Kidney glomerular epithelial cell (primary cell): ENCODE results near the gene TFDP1.
"Not testable (repeated sequence)": the region's sequence is repeated elsewhere in the genome, so short reads cannot be mapped to it uniquely, and the experiment has no call there.

Experiments
- DNase-seq: peaks from one replicate; lab custom pipeline; 2025; lab: John Stamatoyannopoulos, UW

The TFDP1 gene

GRCh38 chr13:113618455-113618854 is 33.9 kb downstream of the TFDP1 start:
- no peak for DNase-seq

- no peak for DNase-seq
Observed at GRCh38 chr13:113620036-113620796, 35.7 kb downstream of the TFDP1 start.

- DNase-seq: no peak
Observed at GRCh38 chr13:113621046-113621445, 36.5 kb downstream of the TFDP1 start.

DNA sequence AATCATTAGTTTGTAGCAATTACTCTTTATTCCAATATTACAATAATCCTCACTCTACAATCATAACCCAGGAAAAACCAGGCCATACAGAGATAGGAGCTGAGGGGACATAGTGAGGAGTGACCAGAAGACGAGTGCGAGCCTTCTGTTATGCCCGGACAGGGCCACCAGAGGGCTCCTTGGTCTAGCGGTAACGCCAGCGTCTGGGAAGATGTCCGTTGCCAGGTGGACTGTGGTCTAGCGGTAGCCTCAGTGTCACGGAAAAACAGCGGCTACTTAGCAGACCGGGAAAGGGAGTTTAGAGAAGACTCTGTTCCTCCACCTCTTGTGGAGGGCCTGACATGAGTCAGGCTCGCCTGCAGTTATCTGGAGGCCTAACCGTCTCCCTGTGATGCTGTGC is 36.9 kb downstream of the TFDP1 start:
- DNase-seq: not testable (repeated sequence)

- not testable (repeated sequence) for DNase-seq
Observed at GRCh38 chr13:113621986-113622550, 37.5 kb downstream of the TFDP1 start.

- no peak for DNase-seq
Observed at GRCh38 chr13:113622791-113623490, 38.4 kb downstream of the TFDP1 start.

DNA sequence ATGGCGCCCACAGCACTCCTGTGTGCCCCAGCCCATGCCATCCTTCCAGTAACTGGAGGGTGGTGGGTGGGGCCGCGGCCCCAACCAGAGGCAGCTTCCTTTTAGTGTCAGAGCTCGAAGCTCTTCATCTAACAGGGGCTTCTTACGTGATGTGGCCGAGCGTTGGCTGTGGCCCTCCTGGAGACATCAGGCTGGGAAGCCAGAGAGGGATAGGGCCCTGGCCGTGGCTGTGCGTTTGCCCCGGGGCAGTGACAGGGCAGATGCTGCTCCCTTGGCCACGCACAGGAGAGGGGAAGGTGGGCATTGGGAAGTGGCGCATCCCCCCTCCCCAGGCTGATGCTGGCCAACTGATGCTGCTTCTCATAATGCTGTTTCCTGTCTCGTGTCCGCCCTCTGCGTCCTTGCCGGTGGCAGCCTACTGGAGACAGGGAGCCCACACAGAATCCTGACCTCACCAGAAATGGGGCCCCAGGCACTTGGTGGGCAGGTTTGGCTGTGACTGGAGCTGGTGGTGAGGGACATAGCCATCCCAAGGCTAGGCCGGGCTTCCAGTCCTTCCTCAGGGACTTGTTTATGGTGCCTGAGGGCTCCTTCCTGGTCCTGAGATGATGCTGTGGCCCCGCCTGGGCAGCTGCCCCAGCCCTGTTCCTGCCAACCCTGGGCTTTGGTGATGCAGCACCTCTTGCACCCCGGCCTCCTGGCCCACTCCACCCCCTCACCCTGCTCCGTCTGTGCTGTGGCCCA is 39.1 kb downstream of the TFDP1 start:
- DNase-seq: no peak

- no peak for DNase-seq
Observed at GRCh38 chr13:113624235-113624587, 39.7 kb downstream of the TFDP1 start.

DNA sequence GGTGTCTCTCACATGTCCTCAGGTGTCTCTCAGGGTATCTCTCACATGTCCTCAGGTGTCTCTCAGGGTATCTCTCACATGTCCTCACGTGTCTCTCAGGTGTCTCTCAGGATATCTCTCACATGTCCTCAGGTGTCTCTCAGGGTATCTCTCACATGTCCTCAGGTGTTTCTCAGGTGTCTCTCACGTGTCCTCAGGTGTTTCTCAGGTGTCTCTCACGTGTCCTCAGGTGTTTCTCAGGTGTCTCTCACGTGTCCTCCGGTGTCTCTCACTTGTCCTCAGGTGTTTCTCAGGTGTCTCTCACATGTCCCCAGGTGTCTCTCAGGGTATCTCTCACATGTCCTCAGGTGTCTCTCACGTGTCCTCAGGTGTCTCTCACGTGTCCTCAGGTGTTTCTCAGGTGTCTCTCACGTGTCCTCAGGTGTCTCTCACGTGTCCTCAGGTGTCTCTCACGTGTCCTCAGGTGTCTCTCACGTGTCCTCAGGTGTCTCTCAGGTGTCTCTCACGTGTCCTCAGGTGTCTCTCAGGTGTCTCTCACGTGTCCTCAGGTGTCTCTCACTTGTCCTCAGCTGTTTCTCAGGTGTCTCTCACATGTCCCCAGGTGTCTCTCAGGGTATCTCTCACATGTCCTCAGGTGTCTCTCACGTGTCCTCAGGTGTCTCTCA is 40.2 kb downstream of the TFDP1 start:
- DNase-seq: not testable (repeated sequence)

DNA sequence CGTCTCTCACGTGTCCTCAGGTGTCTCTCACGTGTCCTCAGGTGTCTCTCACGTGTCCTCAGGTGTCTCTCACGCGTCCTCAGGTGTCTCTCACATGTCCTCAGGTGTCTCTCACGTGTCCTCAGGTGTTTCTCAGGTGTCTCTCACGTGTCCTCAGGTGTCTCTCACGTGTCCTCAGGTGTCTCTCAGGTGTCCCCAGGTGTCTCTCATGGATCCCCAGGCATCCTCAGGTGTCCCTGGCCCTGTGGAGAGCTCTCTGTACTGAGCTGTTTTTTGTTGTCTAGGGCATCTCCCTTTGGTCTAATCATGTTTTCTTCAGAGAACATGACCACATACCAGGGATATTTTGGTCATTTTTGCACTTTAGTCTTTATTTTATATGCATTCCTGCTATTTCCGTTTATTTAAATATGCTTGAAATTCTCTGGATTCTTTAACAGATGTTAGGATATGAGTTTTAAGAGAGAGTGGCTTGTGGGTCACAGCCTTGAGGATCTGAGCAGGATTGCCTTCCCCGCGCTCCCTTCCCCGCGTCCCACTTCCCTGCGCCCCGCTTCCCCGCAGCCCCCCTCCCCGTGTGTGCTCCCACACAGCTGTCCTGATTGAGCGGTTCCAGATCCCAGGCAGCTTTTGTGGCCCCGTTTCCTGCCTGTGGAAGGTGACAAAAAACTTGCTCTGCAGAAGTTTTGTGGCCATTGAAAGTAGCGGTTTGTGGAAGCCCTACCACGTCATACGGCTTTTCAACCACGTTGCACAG is 41.6 kb downstream of the TFDP1 start:
- DNase-seq: no peak

DNA sequence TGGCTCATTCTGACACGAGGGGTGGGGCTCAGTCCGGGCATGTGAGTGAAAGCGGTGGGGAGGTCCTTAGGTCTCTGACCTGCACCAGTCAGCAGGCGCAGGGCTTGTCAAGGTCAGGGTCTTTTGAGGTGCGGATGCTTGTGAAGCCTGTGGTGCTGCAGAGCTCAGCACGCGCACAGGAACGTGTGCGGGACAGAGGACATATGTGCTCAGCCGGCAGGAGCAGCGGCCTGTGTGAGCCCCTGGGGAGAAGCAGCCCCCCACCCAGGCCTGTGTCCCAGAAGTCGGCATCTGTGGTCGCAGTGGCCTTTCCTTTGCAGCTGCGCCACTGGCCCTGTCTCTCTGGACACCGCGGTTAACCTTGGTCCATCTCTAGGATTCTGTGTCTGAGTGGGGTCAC is 42.6 kb downstream of the TFDP1 start:
- DNase-seq: no peak

GRCh38 chr13:113628291-113629270 is 44.0 kb downstream of the TFDP1 start:
- no peak for DNase-seq

GRCh38 chr13:113629866-113630265 is 45.3 kb downstream of the TFDP1 start:
- DNase-seq: no peak

GRCh38 chr13:113630296-113630695 is 45.7 kb downstream of the TFDP1 start:
- no peak for DNase-seq

- no peak for DNase-seq
Observed at GRCh38 chr13:113630804-113631203, 46.3 kb downstream of the TFDP1 start.

DNA sequence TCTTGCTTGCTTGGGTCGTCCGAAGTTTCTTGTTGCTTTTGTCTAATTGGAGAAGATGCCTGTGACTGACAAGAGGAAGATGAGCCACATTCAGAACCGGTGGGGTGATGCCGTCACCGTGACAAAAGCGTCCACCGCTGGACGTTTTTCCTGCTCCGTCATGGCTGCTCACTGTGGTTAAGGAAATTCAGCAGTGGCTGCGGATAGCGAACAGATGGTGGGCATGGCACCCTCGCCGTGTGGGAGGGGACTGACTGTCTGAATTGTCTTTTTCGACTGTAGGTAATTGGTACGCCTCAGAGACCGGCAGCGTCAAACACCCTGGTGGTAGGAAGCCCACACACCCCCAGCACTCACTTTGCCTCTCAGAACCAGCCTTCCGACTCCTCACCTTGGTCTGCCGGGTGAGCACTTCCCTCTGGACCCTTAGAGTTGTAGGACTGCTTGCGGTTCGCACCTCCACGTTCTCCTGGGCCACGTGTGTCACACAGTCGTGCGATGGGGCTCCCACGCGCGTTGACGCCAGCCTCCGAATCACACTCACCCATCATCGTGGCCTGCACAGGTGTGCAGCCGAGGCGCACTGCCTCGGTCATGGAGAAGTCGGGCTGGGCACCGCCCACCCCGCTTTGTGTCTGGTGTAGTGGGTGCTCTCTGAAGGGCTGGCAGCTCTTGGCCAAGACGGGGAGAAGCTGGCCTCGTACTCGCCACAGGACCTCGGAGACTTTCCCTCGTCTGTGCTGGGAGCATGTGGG is 47.0 kb downstream of the TFDP1 start:
- DNase-seq: no peak

DNA sequence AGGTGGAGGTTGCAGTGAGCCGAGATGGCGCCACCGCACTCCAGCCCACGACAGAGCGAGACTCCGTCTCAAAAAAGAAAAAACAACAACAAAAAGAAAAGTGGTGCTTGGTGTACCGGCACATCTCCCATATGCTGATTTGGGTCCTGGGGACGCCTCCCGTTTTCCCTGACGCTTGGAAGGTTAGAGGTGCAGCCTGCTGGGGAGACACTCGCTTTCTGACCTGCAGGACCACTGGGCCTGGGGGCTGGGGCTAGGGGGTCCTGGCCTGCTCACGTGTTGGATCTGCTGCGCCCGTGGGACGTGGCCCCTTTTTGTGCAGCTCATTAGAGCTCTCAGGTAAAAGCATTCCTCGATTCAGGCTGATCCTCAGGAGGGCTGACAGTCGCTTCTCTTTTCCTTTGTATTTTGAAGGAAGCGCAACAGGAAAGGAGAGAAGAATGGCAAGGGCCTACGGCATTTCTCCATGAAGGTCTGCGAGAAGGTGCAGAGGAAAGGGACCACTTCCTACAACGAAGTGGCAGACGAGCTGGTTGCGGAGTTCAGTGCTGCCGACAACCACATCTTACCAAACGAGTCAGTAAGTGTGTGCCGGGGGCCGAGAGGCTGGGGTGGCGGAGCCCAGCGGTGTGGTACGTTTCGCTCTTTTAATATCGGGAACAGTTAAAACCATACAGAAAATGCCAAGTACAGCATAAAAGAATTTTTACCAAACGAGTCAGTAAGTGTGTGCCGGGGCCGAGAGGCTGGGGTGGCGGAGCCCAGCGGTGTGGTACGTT is 48.3 kb downstream of the TFDP1 start:
- no peak for DNase-seq

DNA sequence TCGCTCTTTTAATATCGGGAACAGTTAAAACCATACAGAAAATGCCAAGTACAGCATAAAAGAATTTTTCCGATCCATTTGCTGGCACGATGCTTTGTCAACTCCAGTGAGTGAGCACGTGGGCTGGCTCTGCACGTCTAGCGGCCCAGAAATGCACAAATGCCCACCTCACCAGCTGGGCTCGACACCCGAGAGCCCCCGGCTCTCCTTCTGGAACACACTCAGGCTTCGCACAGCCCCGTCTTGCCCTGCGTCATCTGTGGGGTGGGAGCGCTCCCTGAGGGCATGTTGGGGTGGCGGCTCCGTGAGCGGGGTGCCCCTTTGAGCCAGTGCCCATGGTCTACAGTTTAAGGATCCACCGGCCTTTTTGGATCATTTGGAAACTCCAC is 48.9 kb downstream of the TFDP1 start:
- DNase-seq: no peak
